B cell (primary cell): Measurements from ENCODE around the gene MYLK3. TPM values are rescaled to one million over a fixed set of nuclear protein-coding genes. Genes with fewer than 3 reads are reported as not detected.

Experiments
- ATAC-seq: fragments of 200-7000 bp; cut with Tn5 transposase; one replicate; pipeline ENCODE4 v1.10.0; 2021; ENCODE audit warnings: low read depth, mild to moderate bottlenecking, moderate number of reproducible peaks, moderate library complexity
- CTCF ChIA-PET: fragments of 350-600 bp; sonication (Branson Sonifier 250); formaldehyde crosslinking; loops from one replicate; lab custom pipeline; 2021; ENCODE audit warnings: antibody characterized with exemption, inconsistent platforms; lab: Charles Lee
- POLR2A ChIA-PET: fragments of 350-600 bp; sonication (Branson Sonifier 250); formaldehyde crosslinking; loops from one replicate; lab custom pipeline; 2021; ENCODE audit warnings: antibody characterized with exemption; lab: Charles Lee
- DNase-seq: peaks from one replicate; pipeline ENCODE4 v3.0.0; 2013
- H2AFZ ChIP-seq: 2 replicates; pipeline ENCODE4 v1.6.1; 2012; ENCODE audit warnings: mild to moderate bottlenecking, low read depth, low read length; ENCODE audit not compliant: insufficient read depth, poor library complexity, severe bottlenecking
- H3K27ac ChIP-seq, 2 donors: 1 replicate in 1 of 2; 2 replicates in 1 of 2; pipeline ENCODE4 v1.5.1; 2012 to 2013; ENCODE audit warnings: low read length in 2 of 2, mild to moderate bottlenecking in 2 of 2, moderate library complexity in 1 of 2
- H3K27me3 ChIP-seq, 4 experiments: fragments of 200-600 bp in 1 of 4; sonication (generic) in 1 of 4; replicated peaks in 1 of 4; 1 replicate in 2 of 4; 2 replicates in 2 of 4; pipeline versions ENCODE4 v1.6.1 to v1.7.0; 2013 to 2016; ENCODE audit warnings: low read length in 3 of 4, mild to moderate bottlenecking in 2 of 4, mixed read lengths in 1 of 4, moderate library complexity in 1 of 4; ENCODE audit not compliant: insufficient read depth in 4 of 4, control insufficient read depth in 3 of 4; ENCODE audit errors: control extremely low read depth in 1 of 4
- H3K36me3 ChIP-seq, 2 experiments: replicated peaks in 1 of 2; 1 replicate in 1 of 2; 2 replicates in 1 of 2; pipeline versions ENCODE4 v1.6.1 to v1.7.1; 2013; ENCODE audit warnings: low read length in 1 of 2; ENCODE audit not compliant: insufficient read depth in 2 of 2, control insufficient read depth in 1 of 2; ENCODE audit errors: control extremely low read depth in 1 of 2, extremely low read depth in 1 of 2
- H3K4me1 ChIP-seq, 2 donors: fragments of 200-600 bp in 1 of 2; sonication (generic) in 1 of 2; 1 replicate in 1 of 2; 2 replicates in 1 of 2; pipeline versions ENCODE4 v1.5.1 to v1.6.1; 2013 to 2017; ENCODE audit warnings: low read length in 2 of 2; ENCODE audit not compliant: control insufficient read depth in 2 of 2, insufficient read depth in 2 of 2
- H3K4me2 ChIP-seq: replicated peaks from 2 replicates; pipeline ENCODE3; 2012; ENCODE audit warnings: mild to moderate bottlenecking, low read depth, low read length; ENCODE audit not compliant: poor library complexity, severe bottlenecking
- H3K4me3 ChIP-seq, 5 experiments: fragments of 200-600 bp in 1 of 5; sonication (generic) in 1 of 5; 1 replicate in 3 of 5; 2 replicates in 2 of 5; pipeline versions ENCODE4 v1.5.1 to v1.7.0; 2011 to 2016; ENCODE audit warnings: low read length in 4 of 5, mild to moderate bottlenecking in 4 of 5, low read depth in 2 of 5, control low read depth in 1 of 5, moderate library complexity in 1 of 5; ENCODE audit not compliant: insufficient read depth in 1 of 5; ENCODE audit errors: control extremely low read depth in 1 of 5, extremely low read depth in 1 of 5
- H3K79me2 ChIP-seq: fragments of 200-600 bp; sonication (generic); one replicate; pipeline ENCODE4 v1.6.0; 2016; ENCODE audit warnings: low read length; ENCODE audit not compliant: control insufficient read depth, insufficient read depth
- H3K9ac ChIP-seq: fragments of 200-600 bp; sonication (generic); 2 replicates; pipeline ENCODE4 v1.6.1; 2017; ENCODE audit warnings: mild to moderate bottlenecking, low read length, moderate library complexity
- H3K9me3 ChIP-seq, 3 donors: one replicate each; pipeline versions ENCODE4 v1.6.1 to v1.7.1; 2013; ENCODE audit warnings: low read length in 2 of 3; ENCODE audit not compliant: control insufficient read depth in 2 of 3, insufficient read depth in 1 of 3; ENCODE audit errors: control extremely low read depth in 1 of 3
- H4K20me1 ChIP-seq: 2 replicates; pipeline ENCODE4 v1.6.0; 2012; ENCODE audit warnings: mild to moderate bottlenecking, low read length; ENCODE audit not compliant: insufficient read depth, control insufficient read depth, poor library complexity, severe bottlenecking
- H3K27ac Mint-ChIP-seq: one replicate; pipeline ENCODE4 v1.8.0; 2021; ENCODE audit warnings: mixed read lengths
- H3K27me3 Mint-ChIP-seq: one replicate; pipeline ENCODE4 v1.8.0; 2021; ENCODE audit warnings: mixed read lengths
- H3K4me1 Mint-ChIP-seq: one replicate; pipeline ENCODE4 v1.8.0; 2021; ENCODE audit warnings: mixed read lengths
- H3K4me3 Mint-ChIP-seq: one replicate; pipeline ENCODE4 v1.8.0; 2021; ENCODE audit warnings: mixed read lengths
- H3K9me3 Mint-ChIP-seq: one replicate; pipeline ENCODE4 v1.8.0; 2022; ENCODE audit warnings: mixed read lengths; ENCODE audit not compliant: insufficient read depth
- EZH2 ChIP-seq: IDR thresholded peaks from 2 replicates; pipeline ENCODE4 v1.6.1; 2012; ENCODE audit warnings: borderline replicate concordance, low read depth, mild to moderate bottlenecking, moderate library complexity, low read length; ENCODE audit not compliant: insufficient read depth, poor library complexity, severe bottlenecking
- WGBS: methylation state at CpG from one replicate; pipeline ENCODE4 v1.1.5; 2013; ENCODE audit warnings: missing lambda C conversion rate; ENCODE audit not compliant: insufficient coverage; 5-methylcytosine and 5-hydroxymethylcytosine counted together
- intact Hi-C: fragments of 100-400 bp; cut with micrococcal nuclease; formaldehyde crosslinking; loops from one replicate; pipeline ENCODE4 v1.10.0; 2022
- polyA plus RNA-seq: library from polyadenylated mRNA; depleted of rRNA; stranded (reverse); fragments of >200 nt; gene quantifications from 2 replicates; pipeline ENCODE4 v1.2.3, GENCODE V29; 2012
- total RNA-seq, 2 donors: library from RNA; stranded (reverse); fragments of 120-200 nt in 1 of 2; gene quantifications; 1 replicate in 1 of 2; 2 replicates in 1 of 2; pipeline versions ENCODE4 v1.2.3 to v1.2.4, GENCODE V29; 2013 to 2022
- TF ChIP-seq, protein P1 (sequence below): fragments of 200-600 bp; IDR thresholded peaks from one replicate; pipeline ENCODE4 v1.8.0; 2022; ENCODE audit warnings: antibody characterized with exemption, mild to moderate bottlenecking

The MYLK3 gene
- total and polyA plus RNA-seq, 2 donors (not counting 1 experiment from before 2014, with no cell fraction given): 0.01 to 0.10 TPM

DNA sequence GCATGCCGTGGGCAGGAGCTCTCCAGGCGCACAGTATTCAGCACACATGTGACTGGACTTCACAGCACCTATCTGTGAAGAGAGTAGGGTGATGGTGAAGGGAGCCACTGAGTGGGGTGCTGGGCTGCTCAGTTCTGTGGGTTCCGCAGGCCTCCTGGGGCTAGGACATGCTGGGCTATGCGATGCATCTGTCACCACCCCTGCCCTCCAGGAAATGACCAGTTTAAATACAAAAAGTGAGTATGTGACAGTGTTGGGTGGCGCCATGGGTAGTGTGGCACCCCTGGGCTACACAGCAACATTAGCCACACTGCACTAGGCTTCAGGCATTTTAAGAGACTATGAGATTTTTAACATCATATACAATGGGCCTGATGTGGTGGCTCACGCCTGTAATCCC is 28.6 kb downstream of the MYLK3 start:
- no peak for ATAC-seq
- peaks cover 0 to 4% (median 0%) of the 10 kb centered on the region in 4 experiments for H3K27me3 ChIP-seq
- no peaks in the 10 kb centered on the region for H3K79me2 ChIP-seq
- H3K4me3 Mint-ChIP-seq: no peak overlapping the region
- H3K4me1 Mint-ChIP-seq: no peaks in the 10 kb centered on the region
- H3K27ac ChIP-seq: no peak overlapping the region
- no peaks in the 10 kb centered on the region for H3K27me3 Mint-ChIP-seq
- H3K4me1 ChIP-seq: no peaks in the 10 kb centered on the region
- H3K36me3 ChIP-seq: no peaks in the 10 kb centered on the region
- TF ChIP-seq, protein P1, sequence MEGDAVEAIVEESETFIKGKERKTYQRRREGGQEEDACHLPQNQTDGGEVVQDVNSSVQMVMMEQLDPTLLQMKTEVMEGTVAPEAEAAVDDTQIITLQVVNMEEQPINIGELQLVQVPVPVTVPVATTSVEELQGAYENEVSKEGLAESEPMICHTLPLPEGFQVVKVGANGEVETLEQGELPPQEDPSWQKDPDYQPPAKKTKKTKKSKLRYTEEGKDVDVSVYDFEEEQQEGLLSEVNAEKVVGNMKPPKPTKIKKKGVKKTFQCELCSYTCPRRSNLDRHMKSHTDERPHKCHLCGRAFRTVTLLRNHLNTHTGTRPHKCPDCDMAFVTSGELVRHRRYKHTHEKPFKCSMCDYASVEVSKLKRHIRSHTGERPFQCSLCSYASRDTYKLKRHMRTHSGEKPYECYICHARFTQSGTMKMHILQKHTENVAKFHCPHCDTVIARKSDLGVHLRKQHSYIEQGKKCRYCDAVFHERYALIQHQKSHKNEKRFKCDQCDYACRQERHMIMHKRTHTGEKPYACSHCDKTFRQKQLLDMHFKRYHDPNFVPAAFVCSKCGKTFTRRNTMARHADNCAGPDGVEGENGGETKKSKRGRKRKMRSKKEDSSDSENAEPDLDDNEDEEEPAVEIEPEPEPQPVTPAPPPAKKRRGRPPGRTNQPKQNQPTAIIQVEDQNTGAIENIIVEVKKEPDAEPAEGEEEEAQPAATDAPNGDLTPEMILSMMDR: no peak
- no peak for DNase-seq
- H3K4me3 ChIP-seq: no peak overlapping the region
- no peak overlapping the region for H3K9ac ChIP-seq
- ChIA-PET CTCF (no interaction called here), POLR2A (no interaction called here)
- H3K9me3 Mint-ChIP-seq: no peaks in the 10 kb centered on the region
- no peaks in the 10 kb centered on the region for H4K20me1 ChIP-seq
- 100% methylated on average over 1 of the region's 6 CpGs for WGBS
- no peaks in the 10 kb centered on the region for H3K9me3 ChIP-seq
- H3K4me2 ChIP-seq: no peak overlapping the region
- intact Hi-C loops: no loop called here
- H3K27ac Mint-ChIP-seq: no peak overlapping the region
- H2AFZ ChIP-seq: no peak overlapping the region

DNA sequence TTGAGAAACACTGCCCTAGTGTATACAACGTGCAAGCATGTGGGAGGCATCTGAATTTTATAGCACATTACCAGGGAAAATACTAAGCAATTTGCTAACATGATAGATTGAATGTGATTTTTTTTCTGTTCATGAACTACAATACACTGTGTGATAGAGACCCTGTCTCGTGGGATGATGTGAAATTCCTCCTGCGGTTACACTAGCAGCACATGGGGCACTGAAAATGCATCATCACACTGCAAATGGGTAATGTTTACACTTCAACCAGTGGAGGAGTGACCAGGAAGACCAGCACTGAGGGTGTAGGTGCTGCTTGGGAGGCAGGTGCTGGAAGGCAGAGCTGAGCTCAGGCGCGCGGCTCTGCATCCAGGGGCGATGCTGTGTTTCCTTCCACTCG is 29.9 kb downstream of the MYLK3 start:
- ChIA-PET CTCF (no interaction called here), POLR2A (no interaction called here)
- Histone ChIP-seq H2AFZ (no peak overlapping the region), H4K20me1 (no peaks in the 10 kb centered on the region), H3K4me2 (no peak overlapping the region), H3K27ac (no peak overlapping the region), H3K36me3 (no peaks in the 10 kb centered on the region), H3K9me3 (no peaks in the 10 kb centered on the region), H3K79me2 (no peaks in the 10 kb centered on the region), H3K4me1 (peaks cover 5 to 6% of the 10 kb centered on the region in 2 donors), H3K4me3 (no peak overlapping the region), H3K9ac (no peak overlapping the region), H3K27me3 (peaks cover 0 to 4% (median 0%) of the 10 kb centered on the region in 4 experiments)
- Mint-ChIP-seq H3K4me3 (no peak overlapping the region), H3K4me1 (peaks cover 5% of the 10 kb centered on the region), H3K27ac (no peak overlapping the region), H3K27me3 (no peaks in the 10 kb centered on the region), H3K9me3 (no peaks in the 10 kb centered on the region)
- no peak for ATAC-seq
- intact Hi-C loops: no loop called here
- no peak for DNase-seq
- 95% methylated on average over 8 of the region's 8 CpGs for WGBS
- TF ChIP-seq EZH2: no peak
- TF ChIP-seq, protein P1: no peak
